K562 (cell line): Measurements from ENCODE around the gene EWSR1. TPM values are rescaled to one million over a fixed set of nuclear protein-coding genes. Genes with fewer than 3 reads are reported as not detected.

Experiments
- CCNT2 ChIP-seq: IDR thresholded peaks from 2 replicates; pipeline ENCODE4 v1.6.1; 2011; ENCODE audit warnings: borderline replicate concordance, low read depth, mild to moderate bottlenecking, moderate library complexity, mixed read lengths, low read length; ENCODE audit not compliant: insufficient read length; ENCODE audit errors: extremely low read depth
- ETV1 ChIP-seq: fragments of 450-650 bp; conservative IDR thresholded peaks from 2 replicates; pipeline ENCODE4 v1.6.1; 2016; ENCODE audit warnings: missing genetic modification characterization, control low read depth, low read depth, missing compliant biosample characterization
- GATAD2A ChIP-seq: fragments of 450-650 bp; IDR thresholded peaks from 2 replicates; pipeline ENCODE4 v1.6.1; 2017
- GTF2E2 ChIP-seq: fragments of 200-800 bp; sonication (Bioruptor generic); IDR thresholded peaks from 2 replicates; pipeline ENCODE4 v1.6.1; 2016; ENCODE audit warnings: missing genetic modification characterization, missing compliant biosample characterization
- HDAC1 ChIP-seq, 2 experiments: fragments of 450-650 bp; IDR thresholded peaks; 2 replicates each; pipeline ENCODE4 v1.6.1; 2016 to 2017; ENCODE audit warnings: inconsistent platforms in 1 of 2, mild to moderate bottlenecking in 1 of 2, moderate library complexity in 1 of 2
- ILK ChIP-seq: fragments of 450-650 bp; IDR thresholded peaks from 2 replicates; pipeline ENCODE4 v1.6.1; 2016; ENCODE audit warnings: missing genetic modification characterization, low read depth, mild to moderate bottlenecking, missing compliant biosample characterization, moderate library complexity, borderline replicate concordance
- KLF1 ChIP-seq: fragments of 450-650 bp; IDR thresholded peaks from 2 replicates; pipeline ENCODE4 v1.6.1; 2016; ENCODE audit warnings: missing genetic modification characterization, missing compliant biosample characterization
- KLF10 ChIP-seq: fragments of 250-450 bp; sonication (Bioruptor Pico); IDR thresholded peaks from 2 replicates; pipeline ENCODE4 v1.6.1; 2021; ENCODE audit warnings: matching md5 sums
- MXI1 ChIP-seq: IDR thresholded peaks from 2 replicates; pipeline ENCODE4 v1.6.1; 2011; ENCODE audit warnings: low read depth, mild to moderate bottlenecking, improper control_type of control experiment, low read length
- NFE2L1 ChIP-seq: fragments of 450-650 bp; IDR thresholded peaks from 2 replicates; pipeline ENCODE4 v1.6.1; 2016; ENCODE audit warnings: missing genetic modification characterization, low read depth, mild to moderate bottlenecking, missing compliant biosample characterization, moderate library complexity, borderline replicate concordance
- SMAD1 ChIP-seq: fragments of 150-350 bp; IDR thresholded peaks from 2 replicates; pipeline ENCODE4 v1.6.1; 2014; ENCODE audit warnings: low read length, low read depth; ENCODE audit not compliant: partially characterized antibody
- ZNF407 ChIP-seq: fragments of 450-650 bp; IDR thresholded peaks from 2 replicates; pipeline ENCODE4 v1.6.1; 2016; ENCODE audit warnings: low read depth
- ZNF408 ChIP-seq: fragments of 250-450 bp; sonication (Bioruptor Pico); IDR thresholded peaks from 2 replicates; pipeline ENCODE4 v1.4.0; 2020; ENCODE audit warnings: low read depth, mild to moderate bottlenecking, moderate library complexity
- ZNF444 ChIP-seq: fragments of 250-450 bp; sonication (Bioruptor Pico); IDR thresholded peaks from 2 replicates; pipeline ENCODE4 v1.4.0; 2020; ENCODE audit warnings: mild to moderate bottlenecking, moderate library complexity
- ZNF717 ChIP-seq: fragments of 250-450 bp; sonication (Bioruptor Pico); IDR thresholded peaks from 2 replicates; pipeline ENCODE4 v1.5.0; 2021
- ZNF77 ChIP-seq: fragments of 250-450 bp; sonication (Bioruptor Pico); IDR thresholded peaks from 2 replicates; pipeline ENCODE4 v1.5.0; 2020
- polyA plus RNA-seq, 8 experiments: library from polyadenylated mRNA; depleted of rRNA in 4 of 8; stranded (reverse) in 5 of 8; unstranded in 3 of 8; fragments of >200 nt; fragmentation: Nextera tagmentation in 2 of 8; fragmentation: Illumina TruSeq in 1 of 8; extraction: Ambion mirVana in 2 of 8; extraction: Trizol in 1 of 8; gene quantifications; 2 replicates each; pipeline versions ENCODE4 v1.2.1 to v1.2.3, GENCODE V29; 2011 to 2014; ENCODE audit warnings: inconsistent platforms in 1 of 8, missing spikeins in 1 of 8
- total RNA-seq, 7 experiments: library from RNA; depleted of rRNA in 6 of 7; stranded (reverse); fragments of >200 nt in 6 of 7; fragmentation: Illumina TruSeq in 2 of 7; extraction: Trizol in 2 of 7; gene quantifications; 2 replicates each; pipeline versions ENCODE4 v1.2.1 to v1.2.3, GENCODE V29; 2011 to 2021; ENCODE audit warnings: low replicate concordance in 1 of 7
- TF ChIP-seq, protein P1 (sequence below): sonication (generic); formaldehyde crosslinking; IDR thresholded peaks from 2 replicates; pipeline ENCODE4 v1.8.1; 2023; ENCODE audit warnings: missing genetic modification reagents, mild to moderate bottlenecking, borderline replicate concordance

The EWSR1 gene
- total and polyA plus RNA-seq, 9 of the 15 experiments (the other 6 are each of a cell fraction or from before 2014, with no cell fraction given), result 83.3 to 450 (median 239) TPM

DNA sequence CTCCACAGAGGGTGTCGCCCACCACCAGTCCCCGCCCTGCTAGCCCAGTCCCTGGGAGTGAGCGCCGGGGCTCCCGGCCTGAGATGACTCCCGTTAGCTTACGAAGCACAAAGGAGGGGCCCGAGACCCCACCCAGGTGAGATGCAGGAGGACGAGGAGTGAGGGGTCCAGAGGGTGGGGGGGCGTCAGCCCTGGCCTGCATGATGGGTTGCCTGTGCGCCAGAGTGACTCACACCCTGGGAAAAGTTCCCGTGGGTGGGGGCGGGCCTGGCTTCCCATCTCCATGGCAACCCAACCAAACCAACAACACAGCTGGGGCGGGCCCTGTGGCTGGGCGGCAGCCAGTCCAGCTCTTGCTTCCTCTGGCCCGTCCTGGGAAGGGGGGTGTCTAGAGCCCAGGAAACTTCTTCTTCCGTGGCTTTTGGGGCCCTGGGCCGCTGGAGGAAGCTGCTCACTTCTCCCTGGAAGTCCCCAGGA is 42.8 kb downstream of the EWSR1 start (continued):
- no peak for TF ChIP-seq CCNT2
- no peak for TF ChIP-seq SMAD1
- TF ChIP-seq ZNF407, result no peak
- no peak for TF ChIP-seq ETV1 (tag)
- no peak for TF ChIP-seq KLF1
- no peak for TF ChIP-seq GTF2E2 (tag)
- TF ChIP-seq GATAD2A, result no peak
- TF ChIP-seq ZNF408 (CRISPR knock-in tag), result no peak
- TF ChIP-seq ZNF717, result no peak
- no peak for TF ChIP-seq HDAC1 (IDR thresholded peaks at IDR 0.05)
- TF ChIP-seq ILK (tag), result no peak
- TF ChIP-seq, protein P1, sequence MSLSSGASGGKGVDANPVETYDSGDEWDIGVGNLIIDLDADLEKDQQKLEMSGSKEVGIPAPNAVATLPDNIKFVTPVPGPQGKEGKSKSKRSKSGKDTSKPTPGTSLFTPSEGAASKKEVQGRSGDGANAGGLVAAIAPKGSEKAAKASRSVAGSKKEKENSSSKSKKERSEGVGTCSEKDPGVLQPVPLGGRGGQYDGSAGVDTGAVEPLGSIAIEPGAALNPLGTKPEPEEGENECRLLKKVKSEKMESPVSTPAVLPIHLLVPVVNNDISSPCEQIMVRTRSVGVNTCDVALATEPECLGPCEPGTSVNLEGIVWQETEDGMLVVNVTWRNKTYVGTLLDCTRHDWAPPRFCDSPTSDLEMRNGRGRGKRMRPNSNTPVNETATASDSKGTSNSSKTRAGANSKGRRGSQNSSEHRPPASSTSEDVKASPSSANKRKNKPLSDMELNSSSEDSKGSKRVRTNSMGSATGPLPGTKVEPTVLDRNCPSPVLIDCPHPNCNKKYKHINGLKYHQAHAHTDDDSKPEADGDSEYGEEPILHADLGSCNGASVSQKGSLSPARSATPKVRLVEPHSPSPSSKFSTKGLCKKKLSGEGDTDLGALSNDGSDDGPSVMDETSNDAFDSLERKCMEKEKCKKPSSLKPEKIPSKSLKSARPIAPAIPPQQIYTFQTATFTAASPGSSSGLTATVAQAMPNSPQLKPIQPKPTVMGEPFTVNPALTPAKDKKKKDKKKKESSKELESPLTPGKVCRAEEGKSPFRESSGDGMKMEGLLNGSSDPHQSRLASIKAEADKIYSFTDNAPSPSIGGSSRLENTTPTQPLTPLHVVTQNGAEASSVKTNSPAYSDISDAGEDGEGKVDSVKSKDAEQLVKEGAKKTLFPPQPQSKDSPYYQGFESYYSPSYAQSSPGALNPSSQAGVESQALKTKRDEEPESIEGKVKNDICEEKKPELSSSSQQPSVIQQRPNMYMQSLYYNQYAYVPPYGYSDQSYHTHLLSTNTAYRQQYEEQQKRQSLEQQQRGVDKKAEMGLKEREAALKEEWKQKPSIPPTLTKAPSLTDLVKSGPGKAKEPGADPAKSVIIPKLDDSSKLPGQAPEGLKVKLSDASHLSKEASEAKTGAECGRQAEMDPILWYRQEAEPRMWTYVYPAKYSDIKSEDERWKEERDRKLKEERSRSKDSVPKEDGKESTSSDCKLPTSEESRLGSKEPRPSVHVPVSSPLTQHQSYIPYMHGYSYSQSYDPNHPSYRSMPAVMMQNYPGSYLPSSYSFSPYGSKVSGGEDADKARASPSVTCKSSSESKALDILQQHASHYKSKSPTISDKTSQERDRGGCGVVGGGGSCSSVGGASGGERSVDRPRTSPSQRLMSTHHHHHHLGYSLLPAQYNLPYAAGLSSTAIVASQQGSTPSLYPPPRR (CRISPR knock-in tag), result no peak
- no peak for TF ChIP-seq KLF10 (CRISPR knock-in tag)
- no peak for TF ChIP-seq MXI1
- TF ChIP-seq ZNF77 (CRISPR knock-in tag), result no peak
- TF ChIP-seq ZNF444 (CRISPR knock-in tag), result no peak
- TF ChIP-seq NFE2L1 (tag), result no peak
